HL-60 (cell line): Measurements from ENCODE around the gene WWOX.

Source experiments
- DNase-seq, 2 experiments: peaks; one replicate each; pipeline ENCODE4 v3.0.0-alpha.2; 2010 to 2020; ENCODE audit warnings: low read depth in 1 of 2, low spot score in 1 of 2
- H3K27ac ChIP-seq: fragments of 250-450 bp; sonication (Bioruptor Pico); replicated peaks from 2 replicates; pipeline ENCODE4 v1.5.1; 2020; ENCODE audit warnings: mild to moderate bottlenecking, moderate library complexity
- H3K27me3 ChIP-seq: fragments of 250-450 bp; sonication (Bioruptor Pico); 2 replicates; pipeline ENCODE4 v1.5.1; 2021; ENCODE audit warnings: mild to moderate bottlenecking, moderate library complexity; ENCODE audit not compliant: insufficient read depth, poor library complexity, severe bottlenecking
- H3K4me3 ChIP-seq: replicated peaks from 2 replicates; pipeline ENCODE4 v1.5.1; 2011; ENCODE audit warnings: mild to moderate bottlenecking, control low read depth, low read length; ENCODE audit not compliant: insufficient read depth
- GABPA ChIP-seq: IDR thresholded peaks from 2 replicates; pipeline ENCODE4 v1.6.1; 2012; ENCODE audit warnings: low read depth
- POLR2AphosphoS5 ChIP-seq: IDR thresholded peaks from 2 replicates; pipeline ENCODE4 v1.6.1; 2012; ENCODE audit warnings: low read depth
- SPI1 ChIP-seq: IDR thresholded peaks from 2 replicates; pipeline ENCODE4 v1.6.1; 2012; ENCODE audit warnings: low read depth, mild to moderate bottlenecking, borderline replicate concordance
- TF ChIP-seq, protein P1 (sequence below): IDR thresholded peaks from 2 replicates; pipeline ENCODE4 v1.6.1; 2012; ENCODE audit warnings: low read depth; ENCODE audit not compliant: insufficient replicate concordance
- TF ChIP-seq, protein P2 (sequence below): IDR thresholded peaks from one replicate; pipeline ENCODE4 v1.5.1; 2011; ENCODE audit warnings: low read length, control low read depth, inconsistent platforms; ENCODE audit not compliant: insufficient read depth

The WWOX gene

DNA sequence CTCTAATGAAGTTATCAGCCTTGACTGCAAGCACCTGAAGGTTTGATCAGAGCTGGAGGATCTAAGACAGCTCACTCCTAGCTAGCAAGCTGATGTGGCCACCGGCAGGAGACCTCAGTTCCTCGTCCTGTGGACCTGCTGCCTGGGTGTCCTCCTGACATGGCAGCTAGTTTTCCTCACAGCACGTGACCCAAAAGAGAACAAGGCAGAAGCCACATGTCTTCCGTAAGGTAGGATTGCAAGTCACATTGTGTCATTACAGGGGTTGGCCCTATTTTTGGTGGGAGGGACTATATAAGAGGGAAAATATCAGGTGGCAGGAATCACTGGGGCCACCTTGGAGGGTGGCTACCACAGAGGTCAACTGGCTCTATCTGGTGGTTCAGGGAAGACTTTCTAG is 18.1 kb upstream of the WWOX start:
- H3K4me3 ChIP-seq, result no peak overlapping the region
- no peak overlapping the region for H3K27ac ChIP-seq
- no peak for TF ChIP-seq GABPA
- TF ChIP-seq SPI1, result no peak
- TF ChIP-seq, protein P1, sequence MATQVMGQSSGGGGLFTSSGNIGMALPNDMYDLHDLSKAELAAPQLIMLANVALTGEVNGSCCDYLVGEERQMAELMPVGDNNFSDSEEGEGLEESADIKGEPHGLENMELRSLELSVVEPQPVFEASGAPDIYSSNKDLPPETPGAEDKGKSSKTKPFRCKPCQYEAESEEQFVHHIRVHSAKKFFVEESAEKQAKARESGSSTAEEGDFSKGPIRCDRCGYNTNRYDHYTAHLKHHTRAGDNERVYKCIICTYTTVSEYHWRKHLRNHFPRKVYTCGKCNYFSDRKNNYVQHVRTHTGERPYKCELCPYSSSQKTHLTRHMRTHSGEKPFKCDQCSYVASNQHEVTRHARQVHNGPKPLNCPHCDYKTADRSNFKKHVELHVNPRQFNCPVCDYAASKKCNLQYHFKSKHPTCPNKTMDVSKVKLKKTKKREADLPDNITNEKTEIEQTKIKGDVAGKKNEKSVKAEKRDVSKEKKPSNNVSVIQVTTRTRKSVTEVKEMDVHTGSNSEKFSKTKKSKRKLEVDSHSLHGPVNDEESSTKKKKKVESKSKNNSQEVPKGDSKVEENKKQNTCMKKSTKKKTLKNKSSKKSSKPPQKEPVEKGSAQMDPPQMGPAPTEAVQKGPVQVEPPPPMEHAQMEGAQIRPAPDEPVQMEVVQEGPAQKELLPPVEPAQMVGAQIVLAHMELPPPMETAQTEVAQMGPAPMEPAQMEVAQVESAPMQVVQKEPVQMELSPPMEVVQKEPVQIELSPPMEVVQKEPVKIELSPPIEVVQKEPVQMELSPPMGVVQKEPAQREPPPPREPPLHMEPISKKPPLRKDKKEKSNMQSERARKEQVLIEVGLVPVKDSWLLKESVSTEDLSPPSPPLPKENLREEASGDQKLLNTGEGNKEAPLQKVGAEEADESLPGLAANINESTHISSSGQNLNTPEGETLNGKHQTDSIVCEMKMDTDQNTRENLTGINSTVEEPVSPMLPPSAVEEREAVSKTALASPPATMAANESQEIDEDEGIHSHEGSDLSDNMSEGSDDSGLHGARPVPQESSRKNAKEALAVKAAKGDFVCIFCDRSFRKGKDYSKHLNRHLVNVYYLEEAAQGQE, result no peak
- TF ChIP-seq POLR2AphosphoS5, result no peak
- TF ChIP-seq, protein P2, sequence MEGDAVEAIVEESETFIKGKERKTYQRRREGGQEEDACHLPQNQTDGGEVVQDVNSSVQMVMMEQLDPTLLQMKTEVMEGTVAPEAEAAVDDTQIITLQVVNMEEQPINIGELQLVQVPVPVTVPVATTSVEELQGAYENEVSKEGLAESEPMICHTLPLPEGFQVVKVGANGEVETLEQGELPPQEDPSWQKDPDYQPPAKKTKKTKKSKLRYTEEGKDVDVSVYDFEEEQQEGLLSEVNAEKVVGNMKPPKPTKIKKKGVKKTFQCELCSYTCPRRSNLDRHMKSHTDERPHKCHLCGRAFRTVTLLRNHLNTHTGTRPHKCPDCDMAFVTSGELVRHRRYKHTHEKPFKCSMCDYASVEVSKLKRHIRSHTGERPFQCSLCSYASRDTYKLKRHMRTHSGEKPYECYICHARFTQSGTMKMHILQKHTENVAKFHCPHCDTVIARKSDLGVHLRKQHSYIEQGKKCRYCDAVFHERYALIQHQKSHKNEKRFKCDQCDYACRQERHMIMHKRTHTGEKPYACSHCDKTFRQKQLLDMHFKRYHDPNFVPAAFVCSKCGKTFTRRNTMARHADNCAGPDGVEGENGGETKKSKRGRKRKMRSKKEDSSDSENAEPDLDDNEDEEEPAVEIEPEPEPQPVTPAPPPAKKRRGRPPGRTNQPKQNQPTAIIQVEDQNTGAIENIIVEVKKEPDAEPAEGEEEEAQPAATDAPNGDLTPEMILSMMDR, result no peak
- no peak for DNase-seq
- no peaks in the 10 kb centered on the region for H3K27me3 ChIP-seq

DNA sequence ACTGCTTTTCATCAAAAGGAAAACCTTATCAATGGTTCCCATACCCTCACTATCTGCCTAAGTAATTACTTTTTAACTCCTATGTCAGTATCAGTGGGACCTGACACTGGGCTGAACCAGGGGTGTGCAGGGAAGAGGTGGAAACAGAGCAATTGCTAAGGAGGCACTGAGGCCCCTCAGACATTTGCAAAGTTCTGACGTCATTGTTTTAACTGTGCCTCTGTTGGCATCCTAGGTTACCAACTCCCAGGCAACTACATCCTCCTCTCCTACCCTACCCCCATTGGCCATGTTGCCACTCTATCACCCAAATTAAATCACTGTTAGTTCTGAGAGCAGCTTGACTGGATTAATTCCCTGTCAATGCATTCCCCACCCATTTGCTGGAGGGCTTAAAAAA is 8.0 kb upstream of the WWOX start:
- no peaks in the 10 kb centered on the region for H3K27me3 ChIP-seq
- DNase-seq, result no peak
- no peak for TF ChIP-seq GABPA
- TF ChIP-seq, protein P1, result no peak
- TF ChIP-seq SPI1, result no peak
- TF ChIP-seq, protein P2, result no peak
- no peak for TF ChIP-seq POLR2AphosphoS5
- no peak overlapping the region for H3K4me3 ChIP-seq
- H3K27ac ChIP-seq, result no peak overlapping the region

DNA sequence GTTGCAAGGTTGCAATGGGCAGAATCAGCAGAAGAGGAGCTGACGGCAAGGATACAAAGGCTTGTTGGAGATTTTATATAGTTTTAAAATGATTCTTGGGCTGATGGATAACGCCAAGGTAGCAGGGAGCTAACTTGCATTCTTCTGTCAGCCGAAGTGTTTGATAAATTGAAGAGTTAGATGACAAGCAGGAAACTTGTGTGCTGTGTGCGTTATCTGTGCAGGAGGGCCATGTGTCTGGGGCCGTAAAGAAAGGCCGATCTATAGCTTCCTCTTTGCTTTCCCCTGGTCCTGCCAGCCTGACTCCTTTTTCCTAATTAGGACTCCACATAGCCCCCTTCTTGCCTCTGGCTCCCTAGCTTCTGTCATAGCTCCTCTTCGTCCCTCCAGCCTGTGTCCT is 6.7 kb upstream of the WWOX start:
- Histone ChIP-seq H3K27ac (no peak overlapping the region), H3K4me3 (no peak overlapping the region), H3K27me3 (no peaks in the 10 kb centered on the region)
- TF ChIP-seq POLR2AphosphoS5 (no peak), GABPA (no peak), SPI1 (no peak)
- TF ChIP-seq, protein P2, result no peak
- TF ChIP-seq, protein P1, result no peak
- DNase-seq, result no peak
